Sigmoid colon (tissue), 4 donors: ENCODE results near the gene SDR9C7.

Experiments used
- POLR2A ChIP-seq, 2 donors: fragments of 450-650 bp; IDR thresholded peaks; one replicate each; pipeline ENCODE4 v1.6.1; 2016; ENCODE audit warnings: antibody characterized with exemption in 2 of 2, mild to moderate bottlenecking in 2 of 2, moderate library complexity in 2 of 2
- POLR2AphosphoS5 ChIP-seq, 4 donors: sonication (generic); formaldehyde crosslinking; IDR thresholded peaks; one replicate each; pipeline ENCODE4 v1.6.1; 2017; ENCODE audit warnings: antibody characterized with exemption in 4 of 4

GRCh38 chr12:56943878-56944277 is 9.7 kb upstream of the SDR9C7 start:
- TF ChIP-seq POLR2A (IDR thresholded peaks at IDR 0.05): no peak
- no peak for TF ChIP-seq POLR2AphosphoS5 (IDR thresholded peaks at IDR 0.05)
